ENCODE measurements around the gene IMPA2. TPM values are rescaled to one million over a fixed set of nuclear protein-coding genes. Genes with fewer than 3 reads are reported as not detected.

The IMPA2 gene
- total RNA-seq, 2 experiments from 2014 or later, result 17.7 to 20.8 TPM

DNA sequence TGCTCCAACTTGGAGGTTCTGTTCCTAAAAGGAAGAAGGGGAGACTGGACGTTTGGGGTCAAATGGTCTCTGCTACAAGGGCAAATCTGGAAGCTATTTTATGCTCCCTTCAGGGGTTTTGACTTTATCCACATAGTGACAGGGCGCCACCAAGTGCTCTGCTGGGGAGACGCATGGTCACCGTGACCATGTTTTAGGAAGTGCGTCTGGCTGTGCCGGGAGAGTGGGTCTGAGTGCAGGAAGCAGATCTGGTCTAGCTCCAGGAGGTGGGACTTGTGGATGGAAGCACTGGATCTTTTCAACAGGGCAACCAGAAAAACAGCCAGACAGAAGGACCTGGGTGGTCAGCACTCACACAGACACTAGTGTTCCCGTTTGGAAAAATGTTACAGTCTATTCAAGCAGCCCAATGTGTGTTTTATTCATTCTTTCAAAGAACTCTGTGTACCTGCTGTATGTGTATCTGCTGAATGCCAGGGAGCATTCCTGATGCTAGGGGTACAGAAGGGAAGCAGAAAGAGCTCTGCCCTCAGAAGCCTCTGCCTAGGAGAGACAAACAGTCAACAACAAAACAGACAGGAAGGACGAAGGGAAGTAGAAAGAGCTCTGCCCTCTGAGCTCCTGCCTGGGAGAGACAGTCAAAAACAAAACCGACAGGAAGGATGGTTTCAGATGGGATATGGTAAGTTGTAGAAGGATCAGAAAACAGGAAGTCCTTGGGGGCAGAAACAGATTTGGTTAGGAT lies 14.3 kb downstream of the IMPA2 start:
- Mint-ChIP-seq H3K9me3 (no peaks in the 10 kb centered on the region), H3K4me1 (ENCODE audit: low read depth) (peaks cover 6% of the 10 kb centered on the region), H3K27ac (no peak overlapping the region), H3K27me3 (no peaks in the 10 kb centered on the region), H3K36me3 (ENCODE audit: low read depth) (no peaks in the 10 kb centered on the region), H3K4me3 (no peak overlapping the region)
- intact Hi-C loops (cut with micrococcal nuclease), result loop anchor here (2.0 to 10.0 kb wide), 2 partner anchors 59 to 261 kb away; no protein-coding TSS in a partner anchor
- POLR2A ChIA-PET, result interaction anchor here (0.6 to 1.6 kb wide), 4 partner anchors 14 to 44 kb away, joined by 3 to 4 read pairs (median 3); no protein-coding TSS in a partner anchor
- CTCF ChIA-PET, result interaction anchor here (0.6 to 12.7 kb wide), 29 partner anchors 8 to 1917 kb away, joined by 3 to 247 read pairs (median 4); partner anchors contain the start of genes GNAL and IMPA2
- ATAC-seq (peak; percentile 85), DNase-seq (peak; percentile 70)
- peak; percentile 75 for TF ChIP-seq CTCF (IDR thresholded peaks at IDR 0.05)

- ATAC-seq, result no peak
- TF ChIP-seq CTCF (IDR thresholded peaks at IDR 0.05), result no peak
- Mint-ChIP-seq H3K4me1 (ENCODE audit: low read depth) (peaks cover 6% of the 10 kb centered on the region), H3K27me3 (no peaks in the 10 kb centered on the region), H3K9me3 (no peaks in the 10 kb centered on the region), H3K36me3 (ENCODE audit: low read depth) (peaks cover 1% of the 10 kb centered on the region), H3K27ac (no peak overlapping the region), H3K4me3 (no peak overlapping the region)
- ChIA-PET CTCF (interaction anchor here (0.6 to 12.7 kb wide), 26 partner anchors 7 to 1917 kb away, joined by 3 to 247 read pairs (median 4); partner anchors contain the start of genes GNAL and IMPA2), POLR2A (interaction anchor here (0.8 kb wide), 1 partner anchor 15 kb away, joined by 3 read pairs; no protein-coding TSS in a partner anchor)
- intact Hi-C loops (cut with micrococcal nuclease), result loop anchor here (10.0 kb wide), 1 partner anchor 261 kb away; no protein-coding TSS in a partner anchor
- DNase-seq, result no peak
Measured at GRCh38 chr18:11996190-11996754, 15.0 kb downstream of the IMPA2 start.

- intact Hi-C loops (cut with micrococcal nuclease), result loop anchor here (10.0 kb wide), 1 partner anchor 262 kb away; no protein-coding TSS in a partner anchor
- peaks cover 6% of the 10 kb centered on the region for H3K4me1 Mint-ChIP-seq (ENCODE audit: low read depth)
- no peaks in the 10 kb centered on the region for H3K9me3 Mint-ChIP-seq
- no peaks in the 10 kb centered on the region for H3K27me3 Mint-ChIP-seq
- no peak overlapping the region for H3K4me3 Mint-ChIP-seq
- POLR2A ChIA-PET, result no interaction called here
- no peak for TF ChIP-seq CTCF (IDR thresholded peaks at IDR 0.05)
- ATAC-seq (no peak), DNase-seq (no peak)
- H3K27ac Mint-ChIP-seq, result no peak overlapping the region
- CTCF ChIA-PET, result interaction anchor here (0.8 to 12.7 kb wide), 5 partner anchors 15 to 341 kb away, joined by 3 to 247 read pairs (median 16); partner anchors contain the start of gene IMPA2
- H3K36me3 Mint-ChIP-seq (ENCODE audit: low read depth), result peaks cover 3% of the 10 kb centered on the region
Measured at GRCh38 chr18:11996907-11997306, 15.6 kb downstream of the IMPA2 start.

DNA sequence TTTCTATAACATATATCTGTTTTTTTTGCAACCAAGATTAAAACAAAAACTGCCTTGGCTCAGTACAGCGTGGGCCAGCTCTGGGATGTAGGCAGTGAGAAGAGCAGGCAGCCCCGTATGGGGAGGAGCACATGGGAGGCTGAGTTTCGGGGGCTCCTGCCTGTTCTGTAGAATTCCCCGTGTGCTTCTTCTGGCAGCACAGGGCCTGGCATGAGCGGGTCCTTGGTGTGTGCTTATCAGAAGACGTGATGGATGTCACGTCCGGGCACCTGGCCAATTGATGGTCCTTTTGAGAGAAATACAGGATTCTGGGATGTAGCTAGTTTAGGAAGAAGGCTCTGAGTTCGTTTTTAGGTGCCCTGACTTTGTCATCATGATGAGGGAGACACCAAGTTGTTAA lies 16.2 kb downstream of the IMPA2 start:
- Mint-ChIP-seq H3K4me3 (no peak overlapping the region), H3K36me3 (ENCODE audit: low read depth) (peaks cover 3% of the 10 kb centered on the region), H3K27ac (no peak overlapping the region), H3K27me3 (no peaks in the 10 kb centered on the region), H3K4me1 (ENCODE audit: low read depth) (peaks cover 6% of the 10 kb centered on the region), H3K9me3 (no peaks in the 10 kb centered on the region)
- TF ChIP-seq CTCF (IDR thresholded peaks at IDR 0.05), result no peak
- ATAC-seq, result no peak
- POLR2A ChIA-PET, result no interaction called here
- intact Hi-C loops (cut with micrococcal nuclease), result loop anchor here (10.0 kb wide), 1 partner anchor 263 kb away; no protein-coding TSS in a partner anchor
- DNase-seq, result no peak
- CTCF ChIA-PET, result interaction anchor here (3.1 to 12.7 kb wide), 2 partner anchors 16 to 59 kb away, joined by 14 to 247 read pairs; partner anchors contain the start of gene IMPA2

Measured in activated CD8-positive, alpha-beta T cell treated with anti-CD3 and anti-CD28 coated beads for 36 hours (primary cell).